ENCODE data around the gene SLC14A1. TPM values are rescaled to one million over a fixed set of nuclear protein-coding genes. Genes with fewer than 3 reads are reported as not detected.

The SLC14A1 gene
- total and polyA plus RNA-seq, 2 of the 8 experiments (the other 6 are each of a cell fraction or from before 2014, with no cell fraction given): 0.18 TPM; not detected in 1

DNA sequence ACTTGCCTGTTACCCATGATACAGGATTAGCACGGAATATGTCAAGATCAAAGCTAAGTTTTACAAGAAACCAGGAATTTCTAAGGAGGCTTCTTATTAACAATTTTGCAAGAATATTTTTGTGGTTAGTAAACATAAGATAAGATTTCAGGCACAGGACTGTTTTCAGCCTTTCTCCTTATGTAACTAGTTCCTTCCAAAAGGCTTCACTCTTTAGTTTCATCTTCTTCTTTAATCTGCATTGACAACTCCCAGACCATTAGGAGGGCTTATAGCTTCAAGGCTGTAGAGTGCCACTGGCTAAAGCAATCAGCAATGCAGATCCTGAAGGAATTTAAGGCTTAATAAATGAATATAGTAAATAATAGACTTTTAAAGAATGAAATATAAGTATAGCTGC is 29.3 kb downstream of the SLC14A1 start (continued):
- no peak for TF ChIP-seq SIN3A (conservative IDR thresholded peaks at IDR 0.05 in 1 of 2, IDR thresholded peaks at IDR 0.05 in 1 of 2; ENCODE audit: low read depth in 1 of 2, low read length in 2 of 2)
